Measurements from ENCODE around the gene GPC6.

DNA sequence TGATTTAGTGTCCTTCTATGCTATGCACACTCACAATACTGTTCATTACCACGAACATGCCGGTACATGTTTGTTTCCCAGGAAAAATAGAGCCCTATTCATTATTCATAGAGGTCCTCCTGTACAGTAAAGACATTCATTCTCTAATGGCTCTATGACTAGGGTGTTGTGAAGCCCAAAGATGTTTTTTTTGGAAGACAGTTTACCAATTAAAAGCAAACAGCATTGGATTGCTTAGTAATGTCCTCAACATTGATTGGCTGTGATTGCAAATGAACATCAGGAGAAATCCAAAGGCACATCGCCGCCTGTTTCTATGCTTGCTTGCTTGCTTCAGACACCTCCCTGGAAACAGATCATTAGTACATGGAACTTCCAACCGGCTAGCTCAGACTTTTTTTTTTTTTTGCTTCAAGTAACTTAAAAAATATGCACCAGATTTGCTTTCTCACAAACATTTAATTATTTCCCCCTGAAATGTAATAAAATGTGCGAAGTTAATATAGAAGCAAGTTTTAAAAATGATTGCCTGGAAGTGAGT lies 8.8 kb upstream of the GPC6 start:
- TF ChIP-seq, protein P1, sequence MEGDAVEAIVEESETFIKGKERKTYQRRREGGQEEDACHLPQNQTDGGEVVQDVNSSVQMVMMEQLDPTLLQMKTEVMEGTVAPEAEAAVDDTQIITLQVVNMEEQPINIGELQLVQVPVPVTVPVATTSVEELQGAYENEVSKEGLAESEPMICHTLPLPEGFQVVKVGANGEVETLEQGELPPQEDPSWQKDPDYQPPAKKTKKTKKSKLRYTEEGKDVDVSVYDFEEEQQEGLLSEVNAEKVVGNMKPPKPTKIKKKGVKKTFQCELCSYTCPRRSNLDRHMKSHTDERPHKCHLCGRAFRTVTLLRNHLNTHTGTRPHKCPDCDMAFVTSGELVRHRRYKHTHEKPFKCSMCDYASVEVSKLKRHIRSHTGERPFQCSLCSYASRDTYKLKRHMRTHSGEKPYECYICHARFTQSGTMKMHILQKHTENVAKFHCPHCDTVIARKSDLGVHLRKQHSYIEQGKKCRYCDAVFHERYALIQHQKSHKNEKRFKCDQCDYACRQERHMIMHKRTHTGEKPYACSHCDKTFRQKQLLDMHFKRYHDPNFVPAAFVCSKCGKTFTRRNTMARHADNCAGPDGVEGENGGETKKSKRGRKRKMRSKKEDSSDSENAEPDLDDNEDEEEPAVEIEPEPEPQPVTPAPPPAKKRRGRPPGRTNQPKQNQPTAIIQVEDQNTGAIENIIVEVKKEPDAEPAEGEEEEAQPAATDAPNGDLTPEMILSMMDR (IDR thresholded peaks at IDR 0.05; ENCODE audit: low read length): no peak
- no peak for TF ChIP-seq EZH2 (optimal IDR thresholded peaks at IDR 0.05; ENCODE audit: low read depth, low read length)
- no peak for TF ChIP-seq EZH2phosphoT487 (IDR thresholded peaks at IDR 0.05; ENCODE audit: low read length)
